Activated CD4-positive, alpha-beta T cell treated with anti-CD3 and anti-CD28 coated beads, Interleukin-2, amount 10 ng/mL, durations not matched to agents 7 days and 5 days (primary cell): ENCODE data around the gene B3GALT4. TPM values are rescaled to one million over a fixed set of nuclear protein-coding genes. Genes with fewer than 3 reads are reported as not detected.
"Not testable (repeated sequence)": the region's sequence is repeated elsewhere in the genome, so short reads cannot be mapped to it uniquely, and the experiment has no call there.

Experiments
- CTCF ChIA-PET: fragments of 350-600 bp; sonication (Branson Sonifier 250); formaldehyde crosslinking; loops from one replicate; lab custom pipeline; 2021; ENCODE audit warnings: antibody characterized with exemption; lab: Charles Lee
- POLR2A ChIA-PET: fragments of 350-600 bp; sonication (Branson Sonifier 250); formaldehyde crosslinking; loops from one replicate; lab custom pipeline; 2021; ENCODE audit warnings: antibody characterized with exemption; lab: Charles Lee
- DNase-seq: peaks from one replicate; pipeline ENCODE4 v3.0.0-alpha.2; 2020
- H3K27ac Mint-ChIP-seq: one replicate; pipeline ENCODE4 v1.8.0; 2021; ENCODE audit warnings: mild to moderate bottlenecking, moderate library complexity, mixed read lengths
- H3K27me3 Mint-ChIP-seq: one replicate; pipeline ENCODE4 v1.8.0; 2021; ENCODE audit warnings: mixed read lengths
- H3K36me3 Mint-ChIP-seq: one replicate; pipeline ENCODE4 v1.8.0; 2021; ENCODE audit warnings: low read depth, mixed read lengths
- H3K4me1 Mint-ChIP-seq: one replicate; pipeline ENCODE4 v1.8.0; 2021; ENCODE audit warnings: mixed read lengths
- H3K4me3 Mint-ChIP-seq: one replicate; pipeline ENCODE4 v1.8.0; 2021; ENCODE audit warnings: mild to moderate bottlenecking, moderate library complexity, mixed read lengths
- H3K9me3 Mint-ChIP-seq: one replicate; pipeline ENCODE4 v1.8.0; 2021; ENCODE audit warnings: mixed read lengths
- total RNA-seq, 2 experiments: library from RNA; stranded (reverse); gene quantifications; one replicate each; pipeline ENCODE4 v1.2.3, GENCODE V29; 2021

Gene B3GALT4
- total RNA-seq, 2 experiments from 2014 or later, result 18.3 to 21.5 TPM

DNA sequence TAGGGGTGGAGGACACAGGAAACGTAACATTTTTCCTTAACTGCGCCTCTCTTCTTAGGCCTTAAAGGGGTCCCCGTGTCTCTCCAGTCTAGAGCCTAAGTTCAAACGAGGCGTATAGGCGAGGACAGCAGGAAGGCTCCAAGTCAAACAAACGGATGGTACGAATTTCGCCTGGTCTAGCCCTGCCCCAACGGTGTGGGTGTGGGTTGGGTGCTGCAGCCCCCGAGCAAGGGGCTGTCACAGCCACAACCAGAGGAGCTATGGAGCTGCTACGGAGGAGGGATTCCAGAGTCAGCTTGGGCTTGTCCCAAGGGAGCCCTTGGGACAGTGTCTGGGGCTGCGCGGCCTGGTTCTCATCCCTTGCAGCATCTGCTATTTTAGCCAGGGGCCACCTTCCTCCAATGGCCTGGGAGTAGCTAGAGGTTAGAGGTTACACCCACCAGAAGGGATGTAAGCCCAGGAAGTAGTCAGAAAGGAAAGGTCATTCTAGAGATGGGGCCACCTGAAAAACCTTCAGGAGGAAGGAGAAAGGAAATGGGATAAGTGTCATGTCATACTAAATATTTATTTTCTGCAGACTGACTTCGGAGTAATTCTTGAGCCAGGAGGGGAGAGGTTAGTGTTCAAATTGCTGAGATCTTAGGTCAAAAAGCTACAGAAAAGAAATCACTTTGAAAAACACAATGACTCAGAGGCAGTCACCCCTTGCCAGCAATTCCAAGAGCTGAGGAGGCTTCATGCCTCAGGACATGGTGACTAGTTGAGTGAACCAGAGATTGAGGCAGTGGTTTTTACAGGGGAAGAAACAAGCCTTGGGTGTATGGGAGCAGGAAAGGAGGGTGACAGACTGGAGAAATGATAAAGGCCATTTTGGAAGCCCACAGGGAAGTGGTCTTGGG lies 26.9 kb upstream of the B3GALT4 start:
- Mint-ChIP-seq H3K27ac (peak overlapping the region; percentile 97), H3K27me3 (peaks cover 4% of the 10 kb centered on the region), H3K4me1 (peaks cover 39% of the 10 kb centered on the region), H3K36me3 (peaks cover 28% of the 10 kb centered on the region), H3K4me3 (peak overlapping the region; percentile 86), H3K9me3 (no peaks in the 10 kb centered on the region)
- CTCF ChIA-PET, result interaction anchor here (0.7 to 4.3 kb wide), 16 partner anchors 12 to 130 kb away, joined by 3 to 30 read pairs (median 8); partner anchors contain the start of genes B3GALT4, RING1 and VPS52
- POLR2A ChIA-PET, result interaction anchor here (0.6 to 2.2 kb wide), 4 partner anchors 22 to 217 kb away, joined by 3 to 7 read pairs (median 4); partner anchors contain the start of genes B3GALT4, RPS18 and VPS52
- DNase-seq, result peak; percentile 10

DNA sequence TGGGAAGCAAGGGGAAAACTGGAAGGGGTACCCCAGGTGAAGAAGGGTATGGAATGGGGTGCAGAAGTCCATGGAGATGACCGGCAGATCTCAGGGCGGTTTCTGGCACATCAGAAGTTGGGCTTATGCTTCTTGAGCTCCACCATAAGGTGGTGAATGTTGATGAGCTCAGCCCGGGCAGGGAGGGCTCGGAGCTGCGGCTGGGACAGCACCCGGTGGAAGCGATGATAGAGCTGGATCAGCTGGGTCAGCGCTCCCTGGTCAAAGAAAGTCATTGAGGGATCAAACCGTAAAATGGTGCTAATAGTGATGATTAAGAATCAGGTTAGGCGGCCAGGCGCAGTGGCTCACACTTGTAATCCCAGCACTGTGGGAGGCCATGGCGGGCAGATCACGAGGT lies 26.2 kb upstream of the B3GALT4 start:
- peaks cover 39% of the 10 kb centered on the region for H3K4me1 Mint-ChIP-seq
- DNase-seq, result no peak

DNA sequence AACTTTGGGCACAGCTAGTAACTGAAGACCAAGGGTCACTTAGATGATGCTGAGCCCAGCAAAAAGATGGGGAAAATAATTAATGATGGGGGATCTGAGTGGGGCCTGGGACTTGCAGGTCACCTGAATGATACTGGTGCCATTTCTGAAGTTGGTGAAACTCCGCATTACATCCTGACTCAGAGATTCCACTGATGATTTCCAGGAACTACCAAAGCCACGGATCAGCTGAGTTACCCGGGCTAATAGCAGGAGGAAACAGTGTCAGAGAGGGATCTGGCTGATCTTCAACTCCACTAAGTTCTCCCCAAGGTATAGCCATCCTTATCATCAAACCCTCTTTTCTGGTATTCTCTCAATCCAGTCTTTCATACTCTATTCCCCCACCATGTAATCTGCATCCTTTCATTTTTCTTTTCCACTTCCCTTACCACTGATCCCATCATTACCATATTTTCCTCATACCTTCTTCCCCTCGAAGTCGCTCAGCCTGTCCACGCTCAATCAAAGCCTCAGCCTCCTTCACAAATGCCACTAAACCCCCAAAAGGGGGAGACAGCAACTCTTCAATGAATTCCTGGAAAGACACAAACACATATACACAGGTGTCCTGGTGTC lies 25.4 kb upstream of the B3GALT4 start:
- ChIA-PET CTCF (interaction anchor here (0.6 to 1.8 kb wide), 3 partner anchors 21 to 33 kb away, joined by 3 to 6 read pairs (median 5); partner anchors contain the start of genes B3GALT4, RPS18 and VPS52), POLR2A (interaction anchor here (0.6 kb wide), 1 partner anchor 48 kb away, joined by 4 read pairs; no protein-coding TSS in a partner anchor)
- Mint-ChIP-seq H3K27me3 (peaks cover 3% of the 10 kb centered on the region), H3K9me3 (no peaks in the 10 kb centered on the region), H3K27ac (peak overlapping the region; percentile 73), H3K4me1 (peaks cover 39% of the 10 kb centered on the region), H3K4me3 (peak overlapping the region; percentile 20), H3K36me3 (peaks cover 32% of the 10 kb centered on the region)
- no peak for DNase-seq

More for the DNA sequence above, 26.2 kb upstream of the B3GALT4 start:
- POLR2A ChIA-PET, result no interaction called here
- Mint-ChIP-seq H3K4me3 (peak overlapping the region; percentile 86), H3K27me3 (peaks cover 4% of the 10 kb centered on the region), H3K36me3 (peaks cover 29% of the 10 kb centered on the region), H3K9me3 (no peaks in the 10 kb centered on the region), H3K27ac (peak overlapping the region; percentile 97)
- CTCF ChIA-PET, result interaction anchor here (0.6 to 3.8 kb wide), 6 partner anchors 11 to 54 kb away, joined by 3 to 24 read pairs (median 6); partner anchors contain the start of genes B3GALT4, RING1, RPS18 and VPS52

DNA sequence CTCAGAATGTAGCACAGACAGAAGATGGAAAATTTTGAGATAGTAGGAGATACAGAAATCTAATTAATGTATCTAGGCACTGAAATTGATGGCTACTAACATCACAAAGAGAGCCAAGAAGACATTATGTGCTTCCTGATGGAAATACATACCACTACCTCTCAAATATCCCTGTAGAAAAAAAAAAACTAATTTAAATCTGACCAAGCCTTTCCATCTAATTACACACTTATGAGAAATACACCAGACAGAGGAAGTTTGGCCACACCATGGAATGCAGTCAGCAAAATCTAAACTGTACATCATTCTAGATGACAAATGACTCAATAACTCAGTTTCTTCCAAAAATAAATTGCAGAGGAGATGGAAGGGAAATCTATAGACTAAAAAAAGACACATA lies 24.2 kb upstream of the B3GALT4 start:
- H3K36me3 Mint-ChIP-seq, result peaks cover 33% of the 10 kb centered on the region
- peaks cover 39% of the 10 kb centered on the region for H3K4me1 Mint-ChIP-seq
- H3K27ac Mint-ChIP-seq, result no peak overlapping the region
- ChIA-PET POLR2A (no interaction called here), CTCF (interaction anchor here (0.7 kb wide), 1 partner anchor 13 kb away, joined by 3 read pairs; no protein-coding TSS in a partner anchor)
- no peaks in the 10 kb centered on the region for H3K27me3 Mint-ChIP-seq
- no peak overlapping the region for H3K4me3 Mint-ChIP-seq
- DNase-seq, result no peak
- no peaks in the 10 kb centered on the region for H3K9me3 Mint-ChIP-seq

DNA sequence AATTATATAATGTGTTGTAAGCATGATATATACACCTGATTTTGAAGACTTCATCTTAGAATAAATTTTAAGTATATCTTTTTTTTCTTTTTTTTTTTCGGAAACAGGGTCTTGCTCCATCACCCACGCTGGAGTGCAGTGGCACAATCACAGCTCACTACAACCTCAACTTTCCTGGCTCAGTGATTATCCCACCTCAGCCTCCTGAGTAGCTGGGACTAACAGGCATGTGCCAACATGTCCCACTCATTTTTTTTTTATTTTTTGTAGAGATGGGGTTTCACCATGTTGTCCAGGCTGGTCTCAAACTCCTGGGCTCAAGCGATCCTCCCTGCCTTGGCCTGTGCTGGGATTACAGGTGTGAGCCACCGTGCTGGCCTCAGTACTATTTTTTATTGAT lies 22.3 kb upstream of the B3GALT4 start:
- H3K36me3 Mint-ChIP-seq, result peaks cover 39% of the 10 kb centered on the region
- CTCF ChIA-PET, result interaction anchor here (0.5 to 0.9 kb wide), 3 partner anchors 14 to 181 kb away, joined by 3 to 4 read pairs (median 3); partner anchors contain the start of gene HLA-DPA1
- H3K27me3 Mint-ChIP-seq, result no peaks in the 10 kb centered on the region
- no peak for DNase-seq
- POLR2A ChIA-PET, result no interaction called here
- H3K4me3 Mint-ChIP-seq, result no peak overlapping the region
- H3K4me1 Mint-ChIP-seq, result peaks cover 25% of the 10 kb centered on the region
- no peaks in the 10 kb centered on the region for H3K9me3 Mint-ChIP-seq
- H3K27ac Mint-ChIP-seq, result no peak overlapping the region

DNA sequence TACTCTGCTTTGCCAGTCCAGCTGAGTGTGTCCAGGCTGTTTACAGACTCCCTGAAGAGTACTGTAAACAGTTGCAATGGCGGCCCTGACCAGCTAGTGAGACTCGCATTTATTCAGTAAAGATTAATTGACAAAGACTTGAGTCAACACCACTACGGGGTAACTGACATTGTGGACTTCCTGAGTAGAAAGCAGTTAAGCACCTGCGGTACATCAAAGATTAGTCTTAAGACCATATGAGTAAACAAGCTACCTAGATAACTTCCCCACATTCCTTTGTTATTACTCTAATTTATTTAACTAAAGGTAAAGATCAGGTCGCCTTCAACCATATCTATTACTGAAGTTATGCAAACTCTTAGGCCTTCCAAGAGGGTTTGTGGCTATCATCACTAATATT lies 17.9 kb upstream of the B3GALT4 start:
- CTCF ChIA-PET, result interaction anchor here (0.6 kb wide), 1 partner anchor 480 kb away, joined by 5 read pairs; no protein-coding TSS in a partner anchor
- peaks cover 3% of the 10 kb centered on the region for H3K4me1 Mint-ChIP-seq
- H3K9me3 Mint-ChIP-seq, result no peaks in the 10 kb centered on the region
- POLR2A ChIA-PET, result no interaction called here
- no peak overlapping the region for H3K27ac Mint-ChIP-seq
- peaks cover 41% of the 10 kb centered on the region for H3K36me3 Mint-ChIP-seq
- H3K27me3 Mint-ChIP-seq, result no peaks in the 10 kb centered on the region
- no peak overlapping the region for H3K4me3 Mint-ChIP-seq
- no peak for DNase-seq

DNA sequence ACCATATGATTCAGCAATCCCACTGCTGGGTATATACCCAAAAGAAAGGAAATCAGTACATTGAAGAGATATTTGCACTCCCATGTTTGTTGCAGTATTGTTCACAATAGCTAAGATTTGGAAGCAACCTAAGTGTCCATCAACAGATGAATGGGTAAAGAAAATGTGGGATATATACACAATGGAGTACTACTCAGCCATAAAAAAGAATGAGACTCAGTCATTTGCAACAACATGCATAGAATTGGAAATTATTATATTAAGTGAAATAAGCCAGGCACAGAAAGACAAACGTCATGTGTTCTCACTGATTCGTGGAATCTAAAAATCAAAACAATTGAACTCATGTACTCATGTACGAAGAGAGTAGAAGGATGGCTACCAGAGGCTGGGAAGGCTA lies 14.4 kb upstream of the B3GALT4 start:
- peaks cover 53% of the 10 kb centered on the region for H3K36me3 Mint-ChIP-seq
- H3K4me1 Mint-ChIP-seq, result not testable (repeated sequence)

DNA sequence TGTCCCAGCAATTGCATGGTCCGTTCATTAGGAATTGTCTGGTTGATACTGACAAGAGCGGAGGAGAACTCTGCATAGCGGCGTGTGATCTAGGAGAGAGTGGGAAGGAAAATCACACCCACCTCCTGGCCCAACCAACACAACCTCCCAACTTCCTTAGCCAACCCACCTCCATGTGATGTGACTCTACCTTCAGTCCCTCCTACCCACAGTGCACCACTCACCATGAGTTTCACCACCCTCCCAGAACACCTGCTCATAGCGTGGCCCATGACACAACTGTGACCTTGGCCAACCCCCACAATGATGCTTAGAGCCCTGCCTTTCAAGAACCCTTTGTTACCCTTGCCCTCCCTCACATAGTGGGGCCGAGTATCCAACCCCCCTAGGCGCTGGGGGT lies 12.9 kb upstream of the B3GALT4 start:
- H3K36me3 Mint-ChIP-seq, result peaks cover 59% of the 10 kb centered on the region
- POLR2A ChIA-PET, result interaction anchor here (0.6 kb wide), 1 partner anchor 127 kb away, joined by 3 read pairs; no protein-coding TSS in a partner anchor
- H3K4me3 Mint-ChIP-seq, result no peak overlapping the region
- no peak overlapping the region for H3K27ac Mint-ChIP-seq
- no peak for DNase-seq
- no peaks in the 10 kb centered on the region for H3K9me3 Mint-ChIP-seq
- CTCF ChIA-PET, result interaction anchor here (4.6 kb wide), 1 partner anchor 15 kb away, joined by 24 read pairs; no protein-coding TSS in a partner anchor
- H3K4me1 Mint-ChIP-seq, result peaks cover 9% of the 10 kb centered on the region
- no peaks in the 10 kb centered on the region for H3K27me3 Mint-ChIP-seq

More for the DNA sequence above, 14.4 kb upstream of the B3GALT4 start:
- H3K9me3 Mint-ChIP-seq, H3K27ac Mint-ChIP-seq, DNase-seq, POLR2A ChIA-PET, H3K4me3 Mint-ChIP-seq, H3K27me3 Mint-ChIP-seq: not testable (repeated sequence)
- CTCF ChIA-PET, result interaction anchor here (1.2 to 4.6 kb wide), 2 partner anchors 9 to 13 kb away, joined by 3 to 24 read pairs; partner anchors contain the start of genes RPS18 and VPS52

DNA sequence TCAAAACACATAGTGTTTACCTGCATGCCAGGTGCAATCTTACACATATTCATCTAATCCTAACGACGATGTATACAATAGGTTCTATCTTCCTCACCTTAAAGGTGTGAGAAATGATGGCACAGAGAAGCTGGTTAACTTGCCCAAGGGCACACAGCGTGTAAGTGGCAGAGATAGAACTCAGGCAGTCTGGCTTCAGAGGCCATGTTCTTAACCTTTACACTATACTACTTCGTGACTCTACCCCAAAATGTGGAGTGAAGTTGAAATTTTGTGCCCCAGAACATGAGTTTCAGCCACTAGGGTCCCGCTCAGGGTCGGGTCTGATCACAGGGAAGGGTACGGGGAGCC lies 5.8 kb upstream of the B3GALT4 start:
- Mint-ChIP-seq H3K36me3 (peaks cover 64% of the 10 kb centered on the region), H3K4me3 (peak overlapping the region; percentile 95), H3K4me1 (peaks cover 55% of the 10 kb centered on the region), H3K9me3 (no peaks in the 10 kb centered on the region), H3K27me3 (no peaks in the 10 kb centered on the region), H3K27ac (peak overlapping the region; percentile 98)
- ChIA-PET CTCF (interaction anchor here (0.6 to 3.6 kb wide), 4 partner anchors 10 to 68 kb away, joined by 4 to 13 read pairs (median 9); partner anchors contain the start of genes PFDN6 and WDR46), POLR2A (interaction anchor here (1.2 to 1.8 kb wide), 3 partner anchors 22 to 300 kb away, joined by 7 to 11 read pairs (median 11); partner anchors contain the start of gene RGL2)
- no peak for DNase-seq

DNA sequence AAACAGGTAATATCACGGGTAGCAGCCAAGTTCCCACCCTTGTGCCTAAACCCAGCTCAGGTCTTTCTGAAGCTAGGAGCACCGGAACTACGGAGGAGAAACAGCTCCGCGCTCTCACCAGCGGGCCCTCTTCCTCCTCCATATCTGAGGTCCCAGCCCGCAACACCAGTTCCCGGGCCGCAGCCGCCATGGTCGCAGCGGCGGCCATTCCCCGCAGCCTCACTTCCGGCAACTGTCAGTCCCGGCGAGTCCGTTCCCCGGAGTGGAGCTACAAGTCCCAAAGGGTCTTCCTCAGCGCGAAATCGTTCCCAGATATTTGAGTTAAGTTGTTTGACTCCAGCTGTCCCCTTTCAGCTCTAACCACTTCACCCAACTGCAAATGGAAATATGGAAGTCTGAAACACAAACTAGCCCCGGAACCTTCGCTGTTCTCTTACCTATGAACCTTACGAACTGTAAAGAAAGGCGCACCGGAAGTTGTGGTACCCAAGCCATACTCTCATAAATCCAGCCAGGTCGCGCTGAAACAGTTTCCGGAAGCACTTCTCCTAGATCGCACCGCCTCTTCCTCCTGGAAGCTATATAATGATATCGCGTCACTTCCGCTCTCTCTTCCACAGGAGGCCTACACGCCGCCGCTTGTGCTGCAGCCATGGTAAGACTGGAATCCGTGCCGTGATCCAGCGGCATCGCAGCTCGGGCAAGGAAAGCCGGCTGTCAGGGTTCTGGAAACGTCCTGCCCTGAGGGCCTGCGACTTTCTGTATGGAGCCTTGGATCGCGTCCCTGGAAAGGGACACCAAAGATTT lies 5.3 kb upstream of the B3GALT4 start, which contains the start of the genes RPS18 and VPS52:
TSS of gene RPS18 (plus strand) at position 608 of the 807 bp plus-strand sequence. CDS start at position 653, 45 bp downstream.
TSS of gene VPS52 (minus strand) at position 409 of the 807 bp plus-strand sequence. CDS start at position 208, 201 bp downstream.
- ChIA-PET POLR2A (interaction anchor here (1.2 to 1.8 kb wide), 3 partner anchors 22 to 300 kb away, joined by 7 to 11 read pairs (median 11); partner anchors contain the start of gene RGL2), CTCF (interaction anchor here (0.6 to 3.6 kb wide), 10 partner anchors 9 to 1152 kb away, joined by 3 to 13 read pairs (median 4); partner anchors contain the start of genes CUTA, PFDN6 and WDR46)
- peak; percentile 96 for DNase-seq
- Mint-ChIP-seq H3K36me3 (peaks cover 67% of the 10 kb centered on the region), H3K27me3 (no peaks in the 10 kb centered on the region), H3K4me1 (peaks cover 61% of the 10 kb centered on the region), H3K4me3 (peak within 1 kb of the TSS; percentile 95), H3K27ac (peak within 1 kb of the TSS; percentile 98), H3K9me3 (no peaks in the 10 kb centered on the region)
